Prostate gland (tissue), 2 donors: ENCODE results near the gene GRID1. TPM values are rescaled to one million over a fixed set of nuclear protein-coding genes. Genes with fewer than 3 reads are reported as not detected.
A peak's percentile ranks its signal among the peaks of the same experiment; 100 is the strongest.

Experiments
- DNase-seq: peaks from one replicate; pipeline ENCODE4 v3.0.0-alpha.2; 2019; ENCODE audit warnings: low spot score
- H3K27ac ChIP-seq, 2 donors: fragments of 200-600 bp; sonication (generic); 2 replicates each; pipeline ENCODE4 v1.5.1; 2017 to 2019
- H3K27me3 ChIP-seq: fragments of 200-600 bp; sonication (generic); replicated peaks from 2 replicates; pipeline ENCODE4 v1.5.1; 2019; ENCODE audit not compliant: insufficient read depth
- H3K36me3 ChIP-seq, 2 donors: fragments of 200-600 bp; sonication (generic); 1 replicate in 1 of 2; 2 replicates in 1 of 2; pipeline versions ENCODE4 v1.5.1 to v1.8.1; 2017 to 2019
- H3K4me1 ChIP-seq: fragments of 200-600 bp; sonication (generic); replicated peaks from 2 replicates; pipeline ENCODE4 v1.5.1; 2019
- H3K4me3 ChIP-seq, 2 donors: fragments of 200-600 bp; sonication (generic); 2 replicates each; pipeline ENCODE4 v1.5.1; 2017 to 2019
- H3K9me3 ChIP-seq: fragments of 200-600 bp; sonication (generic); 2 replicates; pipeline ENCODE4 v1.5.1; 2017
- CTCF ChIP-seq, 4 experiments: fragments of 200-600 bp in 2 of 4; fragments of 450-650 bp in 2 of 4; sonication (generic) in 2 of 4; IDR thresholded peaks; 1 replicate in 3 of 4; 2 replicates in 1 of 4; pipeline ENCODE4 v1.5.1; 2016 to 2019; ENCODE audit warnings: antibody characterized with exemption in 4 of 4, mild to moderate bottlenecking in 2 of 4, moderate library complexity in 2 of 4
- POLR2A ChIP-seq: fragments of 450-650 bp; IDR thresholded peaks from one replicate; pipeline ENCODE4 v1.6.1; 2016; ENCODE audit warnings: antibody characterized with exemption, mild to moderate bottlenecking
- POLR2AphosphoS5 ChIP-seq: sonication (generic); formaldehyde crosslinking; IDR thresholded peaks from one replicate; pipeline ENCODE4 v1.6.1; 2017; ENCODE audit warnings: antibody characterized with exemption
- WGBS: methylation state at CpG from one replicate; pipeline ENCODE4 v1.1.5; 2018; 5-methylcytosine and 5-hydroxymethylcytosine counted together
- intact Hi-C: fragments of 100-400 bp; cut with DNase I; formaldehyde crosslinking; loops from one replicate; pipeline ENCODE4 v1.14.2; 2022
- total RNA-seq, 2 donors: library from RNA; depleted of rRNA; stranded (reverse); fragments of >200 nt; gene quantifications; one replicate each; pipeline ENCODE4 v1.1.0, GENCODE V29; 2016

Gene GRID1
- total RNA-seq, 2 donors from 2014 or later: 1.0 to 10.0 TPM

GRCh38 chr10:86363833-86364490, 2.6 kb downstream of the GRID1 start:
- DNase-seq: no peak
- H3K9me3 ChIP-seq: no peaks in the 10 kb centered on the region
- H3K27me3 ChIP-seq: no peaks in the 10 kb centered on the region
- TF ChIP-seq CTCF (IDR thresholded peaks at IDR 0.05) (no peak), POLR2AphosphoS5 (no peak), POLR2A (no peak)
- H3K4me1 ChIP-seq: peaks cover 2% of the 10 kb centered on the region
- H3K36me3 ChIP-seq: no peaks in the 10 kb centered on the region
- WGBS: 21% methylated on average over 28 of the region's 29 CpGs
- intact Hi-C loops: no loop called here
- peak overlapping the region; percentile 23 to 31 for H3K4me3 ChIP-seq
- H3K27ac ChIP-seq: no peak overlapping the region

- Histone ChIP-seq H3K27ac (no peak overlapping the region), H3K36me3 (no peaks in the 10 kb centered on the region), H3K4me3 (peak overlapping the region; percentile 23 to 31), H3K9me3 (no peaks in the 10 kb centered on the region), H3K27me3 (no peaks in the 10 kb centered on the region), H3K4me1 (peaks cover 2% of the 10 kb centered on the region)
- DNase-seq: peak; percentile 48
- TF ChIP-seq CTCF (IDR thresholded peaks at IDR 0.05): peak in 3 of 4 experiments; percentile 29 to 65 (median 62)
- TF ChIP-seq POLR2AphosphoS5: no peak
- no peak for TF ChIP-seq POLR2A
- WGBS: 5% methylated on average over 55 of the region's 80 CpGs
- intact Hi-C loops: no loop called here
These were observed 3.3 kb downstream of the GRID1 start for GRCh38 chr10:86363184-86363832.

- H3K4me3 ChIP-seq: peak overlapping the region in 1 of 2 donors; percentile 31
- no peaks in the 10 kb centered on the region for H3K27me3 ChIP-seq
- H3K4me1 ChIP-seq: peaks cover 2% of the 10 kb centered on the region
- no peaks in the 10 kb centered on the region for H3K36me3 ChIP-seq
- WGBS: 59% methylated on average over 15 of the region's 15 CpGs
- intact Hi-C loops: no loop called here
- H3K9me3 ChIP-seq: no peaks in the 10 kb centered on the region
- DNase-seq: no peak
- H3K27ac ChIP-seq: no peak overlapping the region
- TF ChIP-seq CTCF (IDR thresholded peaks at IDR 0.05) (no peak), POLR2A (no peak), POLR2AphosphoS5 (no peak)
These were observed 3.9 kb downstream of the GRID1 start for GRCh38 chr10:86362586-86363183.

- H3K27me3 ChIP-seq: no peaks in the 10 kb centered on the region
- DNase-seq: no peak
- TF ChIP-seq POLR2AphosphoS5 (no peak), POLR2A (no peak), CTCF (IDR thresholded peaks at IDR 0.05) (no peak)
- no peaks in the 10 kb centered on the region for H3K9me3 ChIP-seq
- H3K4me3 ChIP-seq: no peak overlapping the region
- H3K27ac ChIP-seq: no peak overlapping the region
- peaks cover 2% of the 10 kb centered on the region for H3K4me1 ChIP-seq
- H3K36me3 ChIP-seq: no peaks in the 10 kb centered on the region
- 90% methylated on average over 2 of the region's 2 CpGs for WGBS
- intact Hi-C loops: no loop called here
These were observed 4.5 kb downstream of the GRID1 start for GRCh38 chr10:86362129-86362527.
